GM19239 (cell line): ENCODE data around the gene IFNE.
"Not testable (repeated sequence)": the region's sequence is repeated elsewhere in the genome, so short reads cannot be mapped to it uniquely, and the experiment has no call there.

Experiments used
- DNase-seq: peaks from one replicate; pipeline ENCODE4 v3.0.0; 2011; ENCODE audit warnings: low spot score; ENCODE audit not compliant: insufficient read length
- FAIRE-seq: peaks from 2 replicates; lab custom pipeline; 2011; peaks lifted over from hg19 to GRCh38; lab: Jason Lieb, UNC

Gene IFNE

DNA sequence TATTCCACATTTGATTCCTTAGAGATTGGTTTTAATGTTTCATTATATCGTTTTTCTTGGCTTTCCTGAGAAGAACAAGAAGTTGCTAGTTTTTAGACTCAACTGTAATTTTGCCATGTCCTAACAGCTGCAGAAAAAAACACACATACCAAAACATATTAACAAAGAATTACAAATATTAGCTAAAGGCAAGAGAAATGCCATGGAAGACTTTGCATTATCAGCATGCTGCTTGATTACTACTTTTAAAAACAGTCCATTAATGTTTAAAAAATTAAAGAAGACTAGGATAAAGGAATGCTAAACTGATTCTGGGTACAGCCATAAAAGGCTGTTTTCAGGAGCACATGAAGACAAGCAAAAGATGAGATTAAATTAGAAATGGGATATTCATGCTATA, 20.5 kb upstream of the IFNE start:
- FAIRE-seq: no peak
- DNase-seq: no peak

DNA sequence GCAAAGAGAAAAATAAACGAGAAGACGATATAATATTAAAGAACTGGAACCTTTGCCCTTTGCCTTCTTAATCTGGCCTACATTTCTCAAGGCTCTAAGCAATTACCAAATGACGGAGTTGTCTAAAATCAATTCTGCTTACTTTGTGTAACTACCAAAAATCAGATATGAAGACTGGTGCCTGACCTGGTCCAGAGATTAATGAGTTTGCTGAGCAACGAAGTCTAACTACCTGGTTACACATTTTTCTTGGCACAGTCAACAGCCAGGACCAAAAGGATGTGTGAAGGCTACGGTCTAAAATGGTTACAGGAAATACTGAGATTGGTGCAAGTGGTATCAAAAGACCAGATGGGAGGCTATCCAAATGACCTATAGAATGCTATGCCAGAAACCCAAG, 17.8 kb upstream of the IFNE start:
- FAIRE-seq (no peak), DNase-seq (no peak)

DNA sequence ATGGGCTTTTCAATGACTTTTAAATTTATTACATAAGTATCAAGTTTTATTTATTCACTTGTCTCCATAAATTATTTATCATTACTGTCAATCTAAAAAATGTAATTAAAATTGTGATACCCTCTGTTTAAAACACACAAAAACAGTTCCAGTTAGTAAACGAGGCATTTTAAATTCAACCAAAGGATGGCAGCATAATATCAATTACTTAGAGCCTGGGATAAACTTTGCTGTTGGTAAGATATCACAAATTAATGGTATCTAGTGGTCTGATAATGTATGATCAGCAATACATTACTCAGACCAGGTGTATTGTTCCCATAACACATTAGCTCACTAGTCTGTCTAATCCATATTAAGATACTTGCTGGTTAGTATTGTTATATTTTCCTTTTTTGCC, 9.6 kb upstream of the IFNE start:
- DNase-seq: no peak
- no peak for FAIRE-seq

DNA sequence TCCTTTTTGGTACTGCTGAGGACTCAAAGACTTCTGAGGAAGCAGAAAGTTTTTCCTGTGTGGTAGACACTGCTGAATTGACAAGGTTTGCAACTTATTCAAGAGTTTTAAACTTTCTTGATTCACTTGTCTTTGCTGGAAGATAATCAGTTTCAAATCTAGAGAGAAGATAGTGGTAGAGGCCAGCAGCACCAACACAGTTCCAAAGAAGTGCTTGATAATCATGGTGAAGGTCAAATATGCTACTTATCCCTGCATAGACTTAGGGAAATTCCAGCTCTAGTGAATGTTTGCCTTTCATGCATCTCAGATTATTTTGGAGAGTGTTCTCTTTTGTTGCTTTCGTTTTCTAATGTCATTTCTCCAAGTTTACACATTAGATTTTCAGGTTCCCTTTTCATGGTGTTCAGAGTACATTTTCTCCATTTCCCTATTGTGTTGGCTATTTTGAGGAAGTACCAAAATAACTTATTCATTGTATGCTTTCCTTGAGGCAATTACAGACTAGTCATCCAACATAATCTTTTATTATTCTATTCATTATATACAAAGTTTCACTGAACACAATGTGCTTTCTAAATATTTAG, 550 bp downstream of the IFNE start:
- DNase-seq (no peak), FAIRE-seq (no peak)

GRCh38 chr9:21479152-21479702, 2.9 kb downstream of the IFNE start:
- FAIRE-seq (no peak), DNase-seq (no peak)

DNA sequence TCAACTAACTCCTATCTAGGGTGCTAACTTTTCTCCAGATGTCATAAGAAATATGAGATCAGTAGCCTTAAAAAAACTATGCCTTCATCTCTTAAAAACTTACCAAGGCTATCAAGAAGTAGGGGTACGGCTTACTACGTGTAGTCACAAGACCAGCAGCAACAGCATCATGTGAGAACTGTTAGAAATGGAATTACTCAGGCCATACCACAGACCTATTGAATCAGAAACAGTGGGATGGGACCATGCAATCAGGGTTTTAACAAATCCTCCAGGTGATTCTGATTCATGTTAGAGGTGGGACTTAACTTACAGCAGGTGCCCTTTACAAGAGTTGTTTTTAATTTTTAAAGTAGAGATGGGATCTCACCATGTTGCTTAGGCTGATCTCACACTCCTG, 4.6 kb downstream of the IFNE start:
- FAIRE-seq (no peak), DNase-seq (no peak)

- no peak for FAIRE-seq
- DNase-seq: no peak
Observed at GRCh38 chr9:21473236-21473635, 8.9 kb downstream of the IFNE start.

GRCh38 chr9:21470126-21470525, 12.0 kb downstream of the IFNE start:
- FAIRE-seq (no peak), DNase-seq (no peak)

DNA sequence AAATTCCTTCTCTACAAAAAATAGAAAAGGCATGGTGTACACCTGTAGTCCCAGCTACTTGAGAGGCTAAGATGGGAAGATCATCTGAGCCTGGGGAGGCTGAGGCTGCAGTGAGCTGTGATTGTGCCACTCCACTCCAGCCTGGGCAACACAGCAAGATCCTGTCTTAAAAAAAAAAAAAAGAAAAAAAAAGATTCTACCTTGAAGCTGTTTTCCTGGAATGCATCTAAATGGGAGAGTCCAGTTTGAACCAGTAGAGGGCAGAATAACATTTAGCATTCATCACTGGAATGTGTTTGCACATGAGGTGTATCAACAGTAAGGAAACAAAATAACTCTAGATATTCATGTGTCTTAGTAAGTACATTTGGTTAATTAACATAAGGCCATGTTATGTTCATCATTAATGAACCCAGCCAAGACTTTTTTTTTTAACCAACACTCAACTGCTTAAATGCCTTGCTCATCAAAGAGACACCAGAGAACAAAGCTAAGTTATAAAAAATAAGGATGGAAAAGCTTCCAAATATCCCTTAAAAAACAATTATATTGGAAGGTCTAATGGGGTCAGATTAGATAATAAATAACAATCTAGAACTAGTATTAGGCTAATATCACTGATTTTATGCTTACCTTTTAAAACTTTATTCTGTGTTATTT, 16.1 kb downstream of the IFNE start:
- peak; percentile 68 for FAIRE-seq

DNA sequence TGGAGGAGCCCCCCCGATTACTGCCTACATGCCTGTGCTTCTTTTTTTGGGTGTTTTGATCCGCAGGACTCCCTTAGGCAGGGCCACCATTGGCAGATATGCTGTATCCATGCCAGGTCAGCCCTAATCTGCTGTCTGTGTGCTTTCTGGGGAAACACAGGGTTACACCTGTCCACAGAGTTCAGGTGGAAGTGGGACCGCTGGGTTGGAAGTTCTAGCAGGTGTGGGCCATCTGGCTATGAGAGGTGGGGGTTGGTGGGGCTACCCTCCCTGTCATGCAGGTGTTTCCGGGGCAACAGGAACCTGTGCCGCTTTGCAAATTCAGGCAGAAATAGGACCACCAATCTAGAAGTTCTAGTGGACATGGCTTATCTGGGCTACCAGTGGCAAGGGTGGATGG, 17.0 kb downstream of the IFNE start:
- no peak for FAIRE-seq
- no peak for DNase-seq

More for the DNA sequence above, 16.1 kb downstream of the IFNE start:
- no peak for DNase-seq

DNA sequence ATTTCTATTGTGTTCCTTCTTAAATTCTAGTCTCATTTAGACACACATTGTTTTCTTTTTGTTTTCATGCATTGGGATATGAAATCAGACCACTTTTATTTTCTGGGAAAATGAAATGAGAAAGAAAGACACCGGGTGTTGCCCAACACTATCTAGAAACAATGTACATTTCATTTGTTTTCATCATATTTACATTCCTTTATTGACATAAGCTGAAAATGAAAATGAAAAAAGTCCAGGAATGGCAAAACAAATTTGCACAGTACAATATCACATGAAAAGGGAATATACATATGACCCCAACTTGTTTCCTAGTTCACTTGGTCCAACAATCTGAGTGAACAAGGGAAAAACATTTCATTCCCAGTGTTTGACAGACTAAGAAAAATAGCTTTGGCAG, 20.7 kb downstream of the IFNE start:
- DNase-seq (no peak), FAIRE-seq (no peak)

GRCh38 chr9:21455320-21455719, 26.8 kb downstream of the IFNE start:
- peak; percentile 16 for DNase-seq
- FAIRE-seq: peak; percentile 8

- no peak for FAIRE-seq
Observed at GRCh38 chr9:21454149-21454548, 28.0 kb downstream of the IFNE start.

GRCh38 chr9:21452681-21453080, 29.4 kb downstream of the IFNE start:
- DNase-seq: no peak
- no peak for FAIRE-seq

More at GRCh38 chr9:21454149-21454548, 28.0 kb downstream of the IFNE start:
- no peak for DNase-seq

DNA sequence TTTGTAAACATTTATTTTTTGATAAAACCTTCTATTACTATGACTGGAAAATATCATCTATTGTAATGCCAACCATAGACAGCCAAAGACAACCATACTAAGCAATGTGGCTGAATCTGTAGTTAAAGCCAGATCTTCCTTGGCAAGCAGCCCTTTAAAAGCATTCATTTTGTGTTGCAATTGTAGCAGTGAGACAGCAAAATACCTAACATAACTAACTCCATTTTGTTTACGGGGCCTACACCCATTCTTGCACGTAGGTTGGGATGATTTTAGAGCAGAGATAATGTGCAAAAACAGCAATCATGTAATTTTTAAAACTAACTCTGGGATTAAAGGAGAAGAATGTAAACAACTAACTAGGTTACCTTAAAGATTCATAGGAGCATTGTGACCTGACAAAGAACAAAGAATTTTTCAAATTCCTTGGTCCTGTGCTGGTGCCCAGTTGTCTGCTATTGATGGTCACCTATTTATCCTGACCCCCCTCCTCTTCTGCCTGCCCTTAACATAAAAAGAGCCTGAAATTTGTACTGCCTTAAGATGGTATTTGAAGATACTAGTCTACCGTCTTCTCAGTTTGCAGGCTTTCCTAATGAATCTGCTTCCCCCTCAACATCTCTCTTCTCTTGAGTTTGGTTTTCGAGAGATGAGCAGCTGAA, 31.2 kb downstream of the IFNE start:
- DNase-seq (no peak), FAIRE-seq (no peak)

DNA sequence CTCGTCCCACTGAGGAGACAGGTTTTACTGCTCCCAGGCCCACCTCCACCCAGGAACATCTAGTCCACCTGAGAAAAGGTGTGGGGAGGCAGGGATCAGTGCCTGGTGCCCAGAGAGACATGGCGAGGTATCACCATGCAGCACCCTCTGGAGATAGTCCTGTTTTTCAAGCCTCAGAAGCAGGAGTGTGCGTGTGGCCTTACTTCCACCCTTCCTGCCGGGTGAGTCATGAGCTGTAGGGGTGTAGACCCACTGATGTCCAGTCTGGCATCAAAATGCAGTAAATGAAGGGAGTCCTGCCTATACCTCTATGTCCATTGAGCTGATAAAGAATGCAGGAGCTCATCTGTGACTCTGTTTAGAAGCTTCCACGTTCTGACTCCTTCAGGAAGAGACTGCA, 32.8 kb downstream of the IFNE start:
- FAIRE-seq: not testable (repeated sequence)

DNA sequence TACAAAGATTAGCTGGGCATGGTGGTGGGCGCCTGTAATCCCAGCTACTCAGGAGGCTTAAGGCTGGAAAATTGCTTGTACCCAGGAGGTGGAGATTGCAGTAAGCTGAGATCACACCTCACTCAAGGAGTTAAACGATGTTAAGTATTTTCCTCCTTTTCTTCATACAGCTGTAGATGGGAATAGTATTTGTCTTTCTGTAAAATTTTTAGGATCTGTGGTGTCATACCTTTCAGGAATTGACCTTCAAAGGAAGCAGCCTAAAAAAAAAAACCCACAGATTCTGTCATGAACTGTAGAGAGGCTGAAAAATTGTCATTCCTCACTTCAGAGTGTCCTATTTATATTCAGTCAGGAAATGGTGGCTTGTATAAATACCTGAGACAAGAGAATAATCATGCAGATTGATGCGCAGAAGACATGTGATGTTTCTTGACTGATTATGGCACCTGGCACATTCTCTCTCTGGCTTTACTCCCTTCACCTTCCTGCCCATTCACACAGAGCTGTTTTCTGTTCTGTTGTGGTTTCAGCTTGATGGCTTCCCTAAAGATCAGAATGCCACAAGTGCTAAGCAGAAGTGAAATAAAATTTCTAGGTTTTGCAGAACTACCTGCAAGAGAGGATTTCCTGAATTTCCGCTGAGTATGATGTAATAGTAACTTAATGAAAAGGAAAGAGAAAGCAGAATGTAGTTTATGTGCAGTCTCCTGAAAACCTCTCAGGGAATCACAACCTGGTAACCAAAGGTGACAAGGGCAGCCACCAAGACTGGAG, 38.1 kb downstream of the IFNE start:
- peak; percentile 87 for FAIRE-seq
- DNase-seq: peak; percentile 24

More for the DNA sequence above, 32.8 kb downstream of the IFNE start:
- DNase-seq: not testable (repeated sequence)

GRCh38 chr9:21440139-21440538, 42.0 kb downstream of the IFNE start, which contains the start of gene IFNA1:
IFNA1 (plus strand) TSS chr9:21440439; CDS start chr9:21440508, 69 bp downstream.
- DNase-seq (no peak), FAIRE-seq (no peak)

- DNase-seq, FAIRE-seq: not testable (repeated sequence)
Observed at GRCh38 chr9:21435015-21435383, 47.1 kb downstream of the IFNE start.

DNA sequence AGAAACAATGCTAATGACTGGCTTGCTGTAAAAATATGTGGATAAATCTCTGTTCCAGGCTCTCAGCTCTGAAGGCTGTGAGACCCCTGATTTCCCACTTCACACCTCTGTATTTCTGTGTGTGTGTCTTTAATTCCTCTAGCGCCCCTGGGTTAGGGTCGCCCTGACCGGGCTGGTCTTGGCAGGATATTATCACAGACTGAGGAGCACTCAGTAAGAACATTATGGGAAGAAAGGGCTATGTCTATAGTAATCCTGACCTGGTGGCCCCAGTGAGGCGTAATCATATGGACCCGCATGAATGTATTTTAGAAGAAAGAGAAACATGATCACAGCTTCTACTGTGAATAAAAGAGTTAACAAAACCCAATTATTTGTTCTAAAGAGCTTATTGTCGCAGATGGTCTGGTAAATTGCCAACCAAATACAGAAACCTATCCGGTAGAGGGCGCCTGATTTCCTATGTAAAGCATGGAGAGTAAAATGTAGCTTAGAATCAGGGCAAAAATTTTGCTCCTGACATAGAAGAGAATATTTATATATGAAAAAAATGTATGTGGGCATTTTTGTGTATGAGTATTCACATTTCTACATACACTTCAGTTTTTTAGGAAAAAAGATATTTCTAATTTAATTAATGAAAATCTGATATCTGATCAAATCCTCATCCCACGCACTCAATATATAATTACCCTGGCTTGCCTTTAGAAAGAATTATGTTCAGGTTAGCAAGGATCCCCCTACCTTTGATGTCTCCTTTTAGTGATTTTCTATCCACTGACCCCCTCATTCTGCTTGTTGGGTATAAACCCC, 47.7 kb downstream of the IFNE start:
- FAIRE-seq: peak; percentile 55

More for the DNA sequence above, 47.7 kb downstream of the IFNE start:
- no peak for DNase-seq
